Activated naive CD8-positive, alpha-beta T cell (primary cell): ENCODE results near the gene HPD.
"Not testable (repeated sequence)": the region's sequence is repeated elsewhere in the genome, so short reads cannot be mapped to it uniquely, and the experiment has no call there.

Experiments
- H3K27ac Mint-ChIP-seq: one replicate; pipeline ENCODE4 v1.8.0; 2021; ENCODE audit warnings: mixed read lengths
- H3K27me3 Mint-ChIP-seq: one replicate; pipeline ENCODE4 v1.8.0; 2021; ENCODE audit warnings: mixed read lengths
- H3K36me3 Mint-ChIP-seq: one replicate; pipeline ENCODE4 v1.8.0; 2021; ENCODE audit warnings: mixed read lengths
- H3K4me1 Mint-ChIP-seq: one replicate; pipeline ENCODE4 v1.8.0; 2021; ENCODE audit warnings: low read depth, mixed read lengths
- H3K4me3 Mint-ChIP-seq: one replicate; pipeline ENCODE4 v1.8.0; 2021; ENCODE audit warnings: mild to moderate bottlenecking, mixed read lengths
- H3K9me3 Mint-ChIP-seq: one replicate; pipeline ENCODE4 v1.8.0; 2021; ENCODE audit warnings: low read depth, mixed read lengths

The HPD gene

DNA sequence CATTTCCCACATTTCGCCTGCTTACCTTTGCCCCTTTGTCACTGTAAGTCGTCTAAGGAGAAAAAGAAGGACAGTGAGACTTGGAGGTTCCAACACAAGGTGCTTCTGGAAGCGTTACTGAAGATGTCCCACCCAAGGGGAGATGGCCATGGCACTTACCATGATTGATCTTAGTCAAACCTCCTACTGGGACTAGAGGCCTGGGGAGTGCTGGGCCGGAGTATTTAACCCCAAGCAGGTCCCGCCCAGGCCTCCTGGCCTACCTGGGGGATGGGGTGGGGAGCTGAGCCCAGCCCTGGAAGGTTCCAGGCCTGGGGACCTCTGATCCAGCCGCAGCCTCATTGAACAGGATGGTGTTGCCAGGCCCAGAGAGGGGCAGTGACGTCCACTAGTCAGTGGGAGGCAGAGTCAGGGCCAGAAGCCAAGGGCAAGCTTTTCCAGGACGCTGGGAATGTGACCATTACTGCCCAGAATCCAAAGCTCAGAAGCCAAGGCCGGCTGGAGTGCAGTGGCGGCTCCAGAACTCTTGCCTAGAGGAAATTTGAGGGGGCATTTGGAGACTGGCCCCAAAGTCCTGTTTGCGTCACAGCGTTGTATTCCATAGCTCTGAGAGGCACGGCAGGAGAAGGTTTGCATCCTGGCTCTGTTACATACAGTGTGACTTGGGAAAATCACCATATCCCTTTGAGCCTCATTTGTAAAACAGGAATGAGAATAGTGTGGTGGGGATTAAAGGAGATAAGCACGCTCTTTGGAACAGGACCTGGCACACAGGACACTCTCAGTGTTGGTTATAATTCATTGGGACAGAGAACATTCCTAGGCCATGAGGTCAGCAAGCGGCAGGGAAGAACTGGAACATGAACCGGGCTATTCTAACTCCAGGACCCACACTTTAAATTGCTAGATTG, at the start of gene HPD:
TSS of gene HPD (minus strand) at position 198 of the 911 bp plus-strand sequence. CDS start at position 162, 36 bp downstream.
- no peak within 1 kb of the TSS for H3K27ac Mint-ChIP-seq
- H3K4me3 Mint-ChIP-seq = no peak within 1 kb of the TSS
- no peaks in the 10 kb centered on the region for H3K4me1 Mint-ChIP-seq
- H3K9me3 Mint-ChIP-seq = no peaks in the 10 kb centered on the region
- no peaks in the 10 kb centered on the region for H3K27me3 Mint-ChIP-seq
- peaks cover 3% of the 10 kb centered on the region for H3K36me3 Mint-ChIP-seq

DNA sequence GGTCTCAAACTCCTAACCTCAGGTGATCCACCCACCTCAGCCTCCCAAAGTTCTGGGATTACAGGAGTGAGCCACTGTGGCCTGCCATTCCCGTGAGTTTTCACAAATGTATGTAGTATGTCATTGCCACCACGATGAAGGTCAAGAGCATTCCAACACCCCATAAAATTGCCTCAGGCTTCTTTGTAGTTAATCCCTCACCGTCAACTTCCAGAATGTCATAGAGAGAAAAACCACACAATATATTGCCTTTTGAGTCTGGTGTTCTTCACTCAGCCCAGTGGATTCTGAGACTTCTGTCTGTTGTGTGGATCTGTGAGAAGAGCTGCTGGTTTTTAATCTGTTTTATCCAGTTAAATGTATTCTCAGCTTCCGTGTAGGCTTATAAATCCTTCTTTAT, 47.1 kb upstream of the HPD start:
- Mint-ChIP-seq H3K27me3 (no peaks in the 10 kb centered on the region), H3K4me3 (no peak overlapping the region), H3K9me3 (no peaks in the 10 kb centered on the region), H3K27ac (no peak overlapping the region), H3K36me3 (peaks cover 12% of the 10 kb centered on the region), H3K4me1 (peaks cover 7% of the 10 kb centered on the region)

- Mint-ChIP-seq H3K27me3 (no peaks in the 10 kb centered on the region), H3K36me3 (peaks cover 12% of the 10 kb centered on the region), H3K4me3 (no peak overlapping the region), H3K27ac (no peak overlapping the region), H3K4me1 (no peaks in the 10 kb centered on the region), H3K9me3 (no peaks in the 10 kb centered on the region)
Observed at GRCh38 chr12:121903202-121903601, 44.5 kb upstream of the HPD start.

GRCh38 chr12:121899590-121899989, 40.9 kb upstream of the HPD start:
- Mint-ChIP-seq H3K36me3 (peaks cover 10% of the 10 kb centered on the region), H3K27me3 (no peaks in the 10 kb centered on the region), H3K9me3 (no peaks in the 10 kb centered on the region)

GRCh38 chr12:121898287-121898686, 39.6 kb upstream of the HPD start:
- Mint-ChIP-seq H3K27me3 (no peaks in the 10 kb centered on the region), H3K4me3 (no peak overlapping the region), H3K4me1 (peaks cover 13% of the 10 kb centered on the region), H3K27ac (no peak overlapping the region), H3K9me3 (no peaks in the 10 kb centered on the region), H3K36me3 (peaks cover 12% of the 10 kb centered on the region)

More at GRCh38 chr12:121899590-121899989, 40.9 kb upstream of the HPD start:
- H3K4me3 Mint-ChIP-seq = no peak overlapping the region
- no peak overlapping the region for H3K27ac Mint-ChIP-seq
- H3K4me1 Mint-ChIP-seq = peaks cover 1% of the 10 kb centered on the region

DNA sequence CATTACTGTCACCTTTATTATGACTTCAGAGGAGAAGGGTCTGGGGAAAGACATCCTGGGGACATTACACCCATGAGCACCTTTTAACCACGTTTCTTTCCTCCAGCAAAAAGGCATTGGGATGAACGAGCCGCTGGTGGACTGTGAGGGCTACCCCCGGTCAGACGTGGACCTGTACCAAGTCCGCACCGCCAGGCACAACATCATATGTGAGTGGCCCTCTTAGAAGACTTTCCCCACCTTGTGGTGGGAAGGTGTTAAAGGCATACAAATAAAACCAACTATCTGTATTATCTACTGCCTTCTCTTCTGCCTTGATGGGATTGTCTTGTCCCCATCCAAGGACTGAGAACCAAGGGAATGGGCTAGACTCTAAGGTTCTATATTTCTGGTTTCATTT, 36.0 kb upstream of the HPD start:
- no peak overlapping the region for H3K4me3 Mint-ChIP-seq
- H3K27ac Mint-ChIP-seq = peak overlapping the region; percentile 43
- peaks cover 34% of the 10 kb centered on the region for H3K4me1 Mint-ChIP-seq
- no peaks in the 10 kb centered on the region for H3K27me3 Mint-ChIP-seq
- H3K9me3 Mint-ChIP-seq = no peaks in the 10 kb centered on the region
- peaks cover 4% of the 10 kb centered on the region for H3K36me3 Mint-ChIP-seq

- H3K27ac Mint-ChIP-seq = peak overlapping the region; percentile 84
- H3K36me3 Mint-ChIP-seq = peaks cover 4% of the 10 kb centered on the region
- H3K27me3 Mint-ChIP-seq = no peaks in the 10 kb centered on the region
- peaks cover 40% of the 10 kb centered on the region for H3K4me1 Mint-ChIP-seq
- peak overlapping the region; percentile 65 for H3K4me3 Mint-ChIP-seq
- no peaks in the 10 kb centered on the region for H3K9me3 Mint-ChIP-seq
Observed at GRCh38 chr12:121893961-121894460, 35.4 kb upstream of the HPD start.

- Mint-ChIP-seq H3K27ac (no peak overlapping the region), H3K9me3 (no peaks in the 10 kb centered on the region), H3K36me3 (peaks cover 4% of the 10 kb centered on the region), H3K4me1 (peaks cover 49% of the 10 kb centered on the region), H3K4me3 (no peak overlapping the region), H3K27me3 (no peaks in the 10 kb centered on the region)
Observed at GRCh38 chr12:121892673-121893561, 34.3 kb upstream of the HPD start.

DNA sequence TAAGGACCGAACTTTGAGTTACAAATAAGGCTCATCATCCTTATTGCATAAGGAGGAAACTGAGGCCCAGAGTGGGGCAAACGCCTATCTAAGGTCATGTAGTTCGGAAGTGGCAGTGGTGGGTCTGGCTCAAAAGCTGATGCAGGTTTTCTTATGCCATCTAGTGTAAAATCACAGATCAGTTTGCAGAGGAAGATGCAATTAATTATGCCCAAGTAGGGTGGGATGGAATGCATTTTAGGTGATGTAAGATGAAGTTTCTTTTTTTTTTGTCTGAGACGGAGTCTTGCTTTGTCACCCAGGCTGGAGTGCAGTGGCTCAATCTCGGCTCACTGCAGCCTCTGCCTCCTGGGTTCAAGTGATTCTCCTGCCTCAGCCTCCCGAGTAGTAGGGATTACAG, 31.0 kb upstream of the HPD start:
- peaks cover 49% of the 10 kb centered on the region for H3K4me1 Mint-ChIP-seq
- H3K27ac Mint-ChIP-seq = peak overlapping the region; percentile 97
- not testable (repeated sequence) for H3K36me3 Mint-ChIP-seq, H3K27me3 Mint-ChIP-seq, H3K9me3 Mint-ChIP-seq
- peak overlapping the region; percentile 99 for H3K4me3 Mint-ChIP-seq

- Mint-ChIP-seq H3K9me3 (no peaks in the 10 kb centered on the region), H3K4me1 (peaks cover 46% of the 10 kb centered on the region), H3K4me3 (peak overlapping the region; percentile 99)
Observed at GRCh38 chr12:121889274-121889624, 30.6 kb upstream of the HPD start.

DNA sequence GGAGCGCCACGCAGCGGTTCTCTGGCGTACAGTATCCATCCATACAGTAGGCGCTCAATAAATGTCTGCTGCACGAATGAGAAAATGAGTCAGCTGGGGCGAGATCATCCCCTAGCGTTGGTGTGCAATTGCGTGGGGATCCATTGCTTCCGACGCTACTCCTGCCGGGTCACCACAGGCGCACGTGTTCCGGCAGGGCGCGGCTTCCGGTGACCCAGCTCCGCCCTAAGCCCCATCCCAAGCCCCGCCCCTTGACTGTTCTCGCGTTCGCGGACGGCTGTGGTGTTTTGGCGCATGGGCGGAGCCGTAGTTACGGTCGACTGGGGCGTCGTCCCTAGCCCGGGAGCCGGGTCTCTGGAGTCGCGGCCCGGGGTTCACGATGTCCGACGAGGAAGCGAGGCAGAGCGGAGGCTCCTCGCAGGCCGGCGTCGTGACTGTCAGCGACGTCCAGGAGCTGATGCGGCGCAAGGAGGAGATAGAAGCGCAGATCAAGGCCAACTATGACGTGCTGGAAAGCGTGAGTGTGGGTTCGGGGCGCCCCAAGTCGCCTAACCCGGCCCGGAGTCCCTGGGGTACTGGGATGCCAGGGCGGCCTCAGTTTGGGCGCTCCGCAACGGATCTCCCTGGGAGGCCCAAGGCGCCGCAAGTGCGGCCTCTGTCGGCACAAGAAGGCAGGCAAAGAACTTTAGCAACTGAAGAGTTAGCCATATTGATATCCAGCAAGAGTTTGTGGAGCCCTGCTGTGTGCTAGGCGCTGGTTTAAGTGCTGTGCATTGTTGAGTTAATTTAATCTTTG, 30.0 kb upstream of the HPD start, which contains the start of gene PSMD9:
TSS of gene PSMD9 (plus strand) at position 313 of the 796 bp plus-strand sequence. CDS start at position 380, 67 bp downstream.
- Mint-ChIP-seq H3K4me1 (peaks cover 41% of the 10 kb centered on the region), H3K27ac (peak within 1 kb of the TSS; percentile 97), H3K9me3 (no peaks in the 10 kb centered on the region), H3K27me3 (no peaks in the 10 kb centered on the region), H3K4me3 (peak within 1 kb of the TSS; percentile 99), H3K36me3 (peaks cover under 1% of the 10 kb centered on the region)

More at GRCh38 chr12:121889274-121889624, 30.6 kb upstream of the HPD start:
- Mint-ChIP-seq H3K36me3 (peaks cover 2% of the 10 kb centered on the region), H3K27me3 (no peaks in the 10 kb centered on the region), H3K27ac (peak overlapping the region; percentile 97)

- no peaks in the 10 kb centered on the region for H3K36me3 Mint-ChIP-seq
- H3K9me3 Mint-ChIP-seq = no peaks in the 10 kb centered on the region
- H3K4me1 Mint-ChIP-seq = peaks cover 35% of the 10 kb centered on the region
- peak overlapping the region; percentile 97 for H3K27ac Mint-ChIP-seq
- H3K4me3 Mint-ChIP-seq = peak overlapping the region; percentile 99
- H3K27me3 Mint-ChIP-seq = no peaks in the 10 kb centered on the region
Observed at GRCh38 chr12:121888083-121888477, 29.4 kb upstream of the HPD start.

DNA sequence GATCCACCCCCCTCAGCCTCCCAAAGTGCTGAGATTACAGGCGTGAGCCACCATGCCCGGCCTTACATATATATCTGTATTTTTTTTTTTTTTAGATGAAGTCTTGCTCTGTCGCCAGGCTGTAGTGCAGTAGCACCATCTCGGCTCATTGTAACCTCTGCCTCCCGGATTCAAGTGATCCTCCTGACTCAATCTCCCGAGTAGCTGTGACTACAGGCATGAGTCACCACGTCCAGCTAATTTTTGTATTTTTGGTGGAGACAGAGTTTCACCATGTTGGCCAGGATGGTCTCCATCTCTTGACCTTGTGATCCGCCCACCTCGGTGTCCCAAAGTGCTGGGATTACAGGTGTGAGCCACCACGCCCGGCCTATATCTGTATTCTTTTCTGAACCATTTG, 26.5 kb upstream of the HPD start:
- H3K4me3 Mint-ChIP-seq, H3K36me3 Mint-ChIP-seq, H3K27ac Mint-ChIP-seq, H3K9me3 Mint-ChIP-seq, H3K27me3 Mint-ChIP-seq: not testable (repeated sequence)
- H3K4me1 Mint-ChIP-seq = peaks cover 21% of the 10 kb centered on the region

DNA sequence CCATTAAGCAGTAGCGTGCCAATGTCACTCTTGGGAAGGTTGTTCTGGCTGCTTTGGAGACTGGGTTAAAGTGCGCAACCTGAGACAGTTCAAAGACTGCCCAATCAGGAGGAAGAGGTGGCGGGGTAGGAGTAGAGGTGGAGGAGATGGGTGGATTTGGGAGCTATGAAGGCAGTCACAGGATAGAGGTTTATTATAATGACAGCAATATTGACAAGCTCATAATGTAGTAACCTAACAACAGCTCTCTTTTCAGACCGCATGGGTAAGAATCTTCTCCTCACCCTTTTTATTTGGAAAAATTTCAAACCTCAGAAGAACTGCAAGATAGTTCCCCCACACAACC, 24.6 kb upstream of the HPD start:
- Mint-ChIP-seq H3K27ac (no peak overlapping the region), H3K4me1 (peaks cover 5% of the 10 kb centered on the region), H3K4me3 (no peak overlapping the region), H3K9me3 (no peaks in the 10 kb centered on the region), H3K36me3 (no peaks in the 10 kb centered on the region), H3K27me3 (no peaks in the 10 kb centered on the region)
